Measurements from ENCODE around the gene C19orf73.
A peak's percentile ranks its signal among the peaks of the same experiment; 100 is the strongest.

Gene C19orf73, protein sequence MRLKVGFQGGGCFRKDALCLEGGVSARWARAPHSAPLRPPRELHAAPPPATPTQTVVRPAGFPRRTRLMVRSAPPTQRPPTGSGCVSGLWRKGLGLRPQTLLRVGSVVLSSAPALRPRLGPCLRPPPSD

DNA sequence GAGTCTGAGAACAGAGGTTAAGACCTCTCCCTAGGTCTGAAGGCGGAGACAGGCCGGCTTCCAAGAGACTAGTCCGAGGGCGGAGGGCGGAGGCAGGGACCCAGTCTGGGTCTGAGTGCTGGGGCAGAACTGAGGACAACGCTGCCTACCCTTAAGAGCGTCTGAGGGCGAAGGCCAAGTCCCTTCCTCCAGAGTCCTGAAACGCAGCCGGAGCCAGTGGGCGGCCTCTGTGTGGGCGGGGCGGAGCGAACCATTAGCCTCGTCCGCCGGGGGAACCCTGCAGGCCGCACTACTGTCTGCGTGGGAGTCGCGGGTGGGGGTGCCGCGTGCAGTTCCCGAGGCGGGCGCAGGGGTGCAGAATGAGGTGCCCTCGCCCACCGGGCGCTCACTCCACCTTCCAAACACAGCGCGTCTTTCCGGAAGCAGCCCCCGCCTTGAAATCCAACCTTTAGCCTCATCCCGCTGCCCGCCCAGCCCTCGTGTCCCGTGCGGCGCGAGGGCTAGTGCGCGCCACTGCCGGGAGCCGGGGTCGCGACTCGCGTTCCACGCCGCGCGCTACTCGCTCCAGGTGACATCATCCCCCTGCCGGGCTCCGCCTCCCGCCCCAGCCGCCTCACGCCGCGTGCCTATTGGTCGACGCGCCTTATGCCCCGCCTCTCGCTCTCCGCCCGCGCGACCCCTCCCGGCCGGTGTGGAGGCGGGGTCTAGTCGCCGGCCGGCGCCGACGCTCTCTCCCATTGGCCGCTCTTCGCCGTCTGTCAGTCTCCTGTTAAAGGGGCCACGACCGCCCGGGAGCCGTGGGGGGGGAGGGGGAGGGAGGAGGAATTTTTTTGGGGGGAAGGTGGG, at the start of gene C19orf73:
Gene C19orf73, minus strand, starts transcription at position 579 of the 846 bp plus-strand sequence. Its CDS starts 121 bp downstream, at position 458.
- peak; percentile 87 to 88 for DNase-seq

DNA sequence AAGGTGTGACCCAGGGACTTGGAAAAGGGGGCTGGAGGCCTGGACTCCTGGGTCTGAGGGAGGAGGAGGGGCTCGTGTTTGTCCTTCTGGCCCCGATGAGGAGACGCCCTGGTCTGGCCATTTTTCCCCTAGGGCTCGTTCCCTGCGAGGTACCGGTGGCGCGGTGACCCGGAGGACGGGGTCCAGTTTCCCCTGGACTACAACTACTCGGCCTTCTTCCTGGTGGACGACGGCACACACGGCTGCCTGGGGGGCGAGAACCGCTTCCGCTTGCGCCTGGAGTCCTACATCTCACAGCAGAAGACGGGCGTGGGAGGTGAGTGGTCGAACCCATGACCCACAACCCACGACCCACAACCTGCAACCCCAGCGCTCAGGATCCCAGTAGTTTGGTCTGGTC, 49.5 kb upstream of the C19orf73 start:
- DNase-seq = no peak

DNA sequence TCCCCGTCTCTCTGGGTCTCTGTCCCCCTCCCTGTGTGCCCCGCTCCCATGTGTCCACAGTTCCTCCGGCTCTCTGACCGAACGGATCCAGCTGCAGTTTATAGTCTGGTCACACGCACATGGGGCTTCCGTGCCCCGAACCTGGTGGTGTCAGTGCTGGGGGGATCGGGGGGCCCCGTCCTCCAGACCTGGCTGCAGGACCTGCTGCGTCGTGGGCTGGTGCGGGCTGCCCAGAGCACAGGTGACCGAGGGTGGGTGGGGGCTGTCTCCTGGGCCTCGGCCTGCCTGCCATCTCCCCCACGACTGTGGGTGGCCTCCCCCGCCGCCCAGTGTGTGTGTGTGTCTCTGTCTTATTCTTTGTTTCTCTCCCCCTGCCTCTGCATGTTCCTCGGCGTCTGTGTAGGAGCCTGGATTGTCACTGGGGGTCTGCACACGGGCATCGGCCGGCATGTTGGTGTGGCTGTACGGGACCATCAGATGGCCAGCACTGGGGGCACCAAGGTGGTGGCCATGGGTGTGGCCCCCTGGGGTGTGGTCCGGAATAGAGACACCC, 49.0 kb upstream of the C19orf73 start:
- DNase-seq = no peak

DNA sequence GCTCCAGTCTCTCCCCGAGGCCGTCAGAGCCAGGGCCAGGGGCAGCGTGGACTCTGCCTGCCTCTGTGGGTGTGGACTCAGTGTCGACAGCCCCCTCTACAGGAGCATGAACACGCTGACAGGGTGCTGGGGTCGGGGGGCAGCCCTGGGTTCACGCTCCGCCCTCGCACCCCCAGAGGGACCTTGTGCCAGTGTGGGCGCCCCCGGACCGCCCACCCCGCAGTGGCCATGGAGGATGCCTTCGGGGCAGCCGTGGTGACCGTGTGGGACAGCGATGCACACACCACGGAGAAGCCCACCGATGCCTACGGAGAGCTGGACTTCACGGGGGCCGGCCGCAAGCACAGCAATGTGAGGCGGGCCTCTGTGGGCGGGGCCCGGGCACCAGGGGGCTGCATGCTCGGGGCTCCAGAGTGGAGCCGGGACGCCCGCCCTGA, 46.9 kb upstream of the C19orf73 start:
- DNase-seq = no peak

DNA sequence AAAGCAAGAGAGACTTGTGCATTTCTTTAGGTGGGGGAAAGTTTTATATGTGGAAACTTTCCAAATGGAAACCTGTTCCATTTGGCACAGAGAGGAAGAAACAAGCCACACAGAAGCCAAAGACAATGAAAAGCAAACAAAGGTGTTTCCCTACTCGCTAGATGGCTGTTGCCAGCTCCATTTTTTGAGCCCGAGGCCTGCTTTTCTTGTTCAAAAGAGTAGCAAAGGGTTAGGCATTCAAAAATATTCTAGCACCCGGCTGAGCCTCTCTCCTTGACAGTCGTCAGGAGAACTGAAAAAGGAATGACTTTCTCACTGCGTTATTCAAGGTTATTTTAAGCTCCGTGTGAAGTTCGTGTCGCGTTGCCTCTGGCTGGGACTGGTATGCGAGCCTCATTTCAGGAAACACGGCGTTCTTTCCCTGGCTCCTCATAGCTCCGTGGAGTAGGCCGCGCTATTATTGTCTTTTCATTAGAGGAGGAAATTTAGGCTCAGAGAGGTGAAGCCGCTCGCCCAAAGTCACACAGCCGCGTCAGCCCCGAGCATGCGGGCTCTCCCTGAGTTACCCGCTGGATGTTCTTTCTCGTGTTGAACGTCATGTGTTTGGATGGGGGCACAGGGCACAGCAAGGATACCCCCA, 46.3 kb upstream of the C19orf73 start:
- no peak for DNase-seq

DNA sequence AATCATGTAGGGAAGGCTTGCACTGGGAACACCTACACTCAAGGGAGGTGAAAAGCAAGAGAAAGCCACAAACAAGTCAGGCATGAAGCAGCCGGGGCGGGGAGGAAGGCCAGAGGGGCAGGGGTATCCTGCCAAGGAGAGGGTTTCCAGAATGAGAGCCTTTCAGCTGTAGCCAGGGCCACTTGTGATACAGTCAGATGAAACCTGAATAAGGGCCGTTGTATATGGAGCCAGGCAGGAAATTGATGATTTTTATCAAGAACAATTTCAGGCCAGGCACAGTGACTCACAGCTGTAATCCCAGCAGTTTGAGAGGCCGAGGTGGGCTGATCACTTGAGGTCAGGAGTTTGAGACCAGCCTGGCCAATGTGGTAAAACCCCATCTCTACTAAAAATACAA, 43.0 kb upstream of the C19orf73 start:
- no peak for DNase-seq

DNA sequence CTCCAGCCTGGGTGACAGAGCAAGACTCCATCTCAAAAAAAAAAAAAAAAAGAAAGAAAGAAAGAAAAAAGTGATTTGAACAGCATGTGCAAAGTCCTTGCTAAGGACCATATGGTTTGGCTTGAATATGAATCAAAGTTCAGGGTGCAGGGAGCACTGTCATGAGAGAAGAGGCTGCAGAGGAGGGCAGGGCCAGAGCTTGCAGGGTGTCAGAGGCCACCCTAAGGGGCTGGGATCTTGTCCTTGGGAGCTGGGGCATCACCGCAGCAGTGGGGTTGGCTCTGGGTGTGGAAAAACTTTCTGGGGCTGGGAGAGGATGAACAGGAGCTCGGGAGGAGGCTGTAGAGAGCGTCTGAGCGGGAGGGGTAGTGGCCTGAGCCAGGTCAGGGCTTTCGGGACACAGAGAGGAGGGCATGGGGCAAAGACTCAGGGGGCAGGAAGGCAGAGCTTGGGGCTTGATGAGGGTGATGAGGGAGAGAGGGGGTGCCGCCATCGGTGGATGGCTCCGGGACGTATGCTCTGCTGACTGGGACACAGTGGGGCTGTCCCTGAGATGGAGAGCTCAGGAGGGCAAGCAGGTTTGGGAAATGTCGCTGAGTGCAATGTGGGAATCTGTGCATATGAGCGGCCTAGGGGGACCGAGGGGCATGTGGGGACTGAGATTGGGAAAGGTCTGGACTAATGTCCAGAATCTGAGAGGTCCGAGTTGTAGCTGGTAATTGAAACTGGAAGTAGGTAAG, 41.7 kb upstream of the C19orf73 start:
- no peak for DNase-seq

DNA sequence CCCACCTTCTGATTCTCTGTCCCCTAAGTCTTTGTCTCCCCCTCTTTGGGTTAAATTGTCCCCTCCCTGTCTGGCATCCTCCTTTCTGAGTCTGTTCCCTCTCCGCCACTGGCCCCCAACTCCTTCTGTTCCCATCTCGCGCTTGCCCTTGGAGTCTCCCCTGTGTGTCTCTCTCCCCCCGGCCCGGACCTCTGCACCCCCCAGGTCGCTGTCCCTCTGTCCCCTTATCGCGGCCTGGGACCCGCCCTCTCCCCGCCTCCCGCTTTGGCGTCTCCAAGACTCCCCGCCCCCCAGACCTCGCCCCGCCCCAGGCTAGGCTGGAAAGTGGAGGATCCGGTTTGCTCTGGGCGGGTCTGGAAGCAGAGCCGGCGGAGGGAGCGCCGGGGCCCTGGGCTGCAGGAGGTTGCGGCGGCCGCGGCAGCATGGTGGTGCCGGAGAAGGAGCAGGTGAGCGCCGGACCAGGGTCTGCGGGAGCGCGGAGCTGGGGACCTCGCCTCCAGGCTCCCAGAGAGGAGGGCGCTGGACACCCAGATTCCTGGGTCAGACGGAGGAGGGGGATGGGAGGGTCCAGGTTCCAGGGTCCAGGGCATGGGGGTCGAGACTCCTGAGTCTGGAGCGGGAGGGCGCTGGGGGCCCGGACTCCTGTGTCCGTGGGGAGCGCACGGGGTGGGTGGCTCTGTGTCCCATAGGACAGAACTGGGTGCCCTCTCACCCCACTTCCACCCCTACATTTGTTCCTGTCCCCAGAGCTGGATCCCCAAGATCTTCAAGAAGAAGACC, 38.7 kb upstream of the C19orf73 start, which contains the start of gene TRPM4:
Gene TRPM4, plus strand, starts transcription at position 348 of the 780 bp plus-strand sequence. Its CDS starts 75 bp downstream, at position 423.
- DNase-seq = peak in 1 of 2 donors; percentile 14

DNA sequence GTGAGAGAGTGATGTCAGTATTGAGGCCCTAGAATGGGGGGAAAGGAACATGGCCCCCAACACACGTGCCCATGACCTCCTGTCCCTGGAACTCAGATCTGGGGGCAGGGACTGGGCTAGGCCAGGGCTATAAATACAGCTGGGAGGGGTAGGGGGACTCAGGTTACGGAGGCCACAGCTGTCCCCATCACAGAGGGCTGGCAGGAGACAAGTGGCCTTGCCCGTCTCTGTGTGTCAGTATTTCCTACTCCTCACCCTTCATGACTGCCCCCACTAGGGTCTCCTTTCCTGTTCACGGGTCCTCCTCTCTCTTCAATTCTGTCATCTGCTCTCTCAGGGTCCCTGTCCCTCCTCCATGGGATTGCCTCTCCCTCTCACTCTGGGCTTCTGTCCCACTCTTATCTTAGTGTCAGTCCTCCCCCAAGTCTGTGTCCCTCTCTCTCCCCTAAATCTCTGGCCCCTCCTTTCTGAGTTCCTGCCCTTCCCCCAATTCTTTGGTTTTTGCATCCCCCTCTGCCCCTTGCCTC, 36.9 kb upstream of the C19orf73 start:
- no peak for DNase-seq

DNA sequence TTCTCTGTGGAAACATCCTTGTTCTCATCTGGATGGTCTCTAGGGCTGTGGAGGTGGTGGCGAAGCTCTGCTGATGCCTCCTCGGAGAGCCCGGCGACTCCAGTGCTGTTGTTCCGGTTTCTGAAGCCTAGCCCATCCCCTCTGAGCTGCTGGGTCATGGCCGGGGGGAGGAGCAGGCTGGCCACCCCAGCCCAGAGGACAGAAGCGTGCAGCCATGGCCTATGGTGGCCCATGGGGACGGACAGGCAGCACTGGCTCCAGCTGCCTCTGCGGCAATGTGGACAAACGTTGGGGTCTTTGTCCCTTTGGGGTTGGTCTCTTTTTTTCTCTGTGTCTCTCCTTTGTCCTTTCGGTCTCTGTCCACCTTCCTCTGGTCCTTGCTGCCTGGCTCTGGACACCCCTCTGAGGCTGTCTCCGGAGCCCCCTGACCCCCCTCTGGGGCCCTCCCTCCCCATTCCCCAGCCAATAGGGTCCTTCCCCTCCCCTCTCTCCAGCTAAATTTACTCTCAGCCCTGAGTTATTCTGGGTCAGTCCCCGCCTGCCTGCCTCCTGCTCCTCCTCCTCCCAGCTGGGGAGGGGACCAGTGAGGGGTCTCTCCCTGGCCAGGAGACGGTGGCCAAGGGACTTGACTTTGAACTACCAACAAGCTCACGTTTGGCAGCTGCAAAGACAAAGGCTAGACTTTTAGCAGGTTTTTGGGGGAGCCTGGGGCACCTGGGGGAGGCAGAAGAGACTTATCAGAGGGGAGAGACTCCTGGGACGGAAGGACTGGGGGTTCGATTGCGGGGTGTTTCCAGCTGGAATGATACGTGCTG, 36.3 kb upstream of the C19orf73 start, which contains the start of gene HRC:
Gene HRC, minus strand, starts transcription at position 392 of the 815 bp plus-strand sequence. Its CDS starts 159 bp downstream, at position 233.
- DNase-seq = no peak

DNA sequence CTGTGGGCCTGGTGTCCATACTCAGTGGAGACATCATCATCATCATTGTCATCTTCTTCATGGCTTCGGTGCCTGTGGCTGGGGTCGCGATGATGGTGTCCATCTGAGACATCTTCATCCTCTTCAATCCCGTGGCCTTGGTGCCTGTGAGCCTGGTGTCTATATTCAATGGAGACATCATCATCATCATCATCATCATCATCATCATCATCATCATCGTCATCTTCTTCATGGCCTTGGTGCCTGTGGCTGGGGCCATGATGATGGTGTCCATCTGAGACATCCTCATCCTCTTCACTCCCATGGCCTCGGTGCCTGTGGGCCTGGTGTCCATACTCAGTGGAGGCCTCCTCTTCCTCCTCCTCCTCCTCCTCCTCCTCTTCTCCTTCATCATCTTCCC, 35.3 kb upstream of the C19orf73 start:
- DNase-seq = no peak

DNA sequence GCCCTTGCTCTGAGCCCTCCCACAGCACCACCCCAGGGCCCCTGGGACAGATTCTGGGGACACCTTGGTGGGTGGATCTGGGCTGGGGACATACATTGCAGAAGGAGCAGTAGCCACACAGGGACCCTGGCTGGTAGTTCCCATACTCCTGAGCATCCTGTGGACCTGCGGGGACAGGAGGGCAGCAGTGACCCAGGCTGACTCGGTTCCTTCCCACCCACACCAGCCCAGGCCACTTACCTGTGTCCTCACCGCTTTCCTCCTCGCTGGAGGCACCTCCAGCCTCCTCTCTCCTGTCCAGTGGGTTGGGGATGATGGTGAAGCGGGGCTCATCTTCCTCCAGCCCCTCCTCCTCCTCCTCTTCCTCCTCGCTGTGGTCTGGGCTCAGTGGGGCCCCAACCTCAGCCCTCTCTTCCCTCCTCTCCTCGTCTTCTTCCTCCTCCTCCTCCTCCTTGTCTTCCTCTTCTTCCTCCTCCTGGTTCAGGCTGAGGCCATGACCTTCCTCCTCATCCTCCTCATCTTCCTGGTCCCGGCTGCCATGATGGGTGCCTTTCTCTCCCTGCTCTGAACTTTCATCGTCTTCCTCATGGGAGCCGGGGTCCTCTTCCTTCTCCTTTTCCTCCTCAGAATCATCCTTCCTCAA, 34.3 kb upstream of the C19orf73 start:
- no peak for DNase-seq

DNA sequence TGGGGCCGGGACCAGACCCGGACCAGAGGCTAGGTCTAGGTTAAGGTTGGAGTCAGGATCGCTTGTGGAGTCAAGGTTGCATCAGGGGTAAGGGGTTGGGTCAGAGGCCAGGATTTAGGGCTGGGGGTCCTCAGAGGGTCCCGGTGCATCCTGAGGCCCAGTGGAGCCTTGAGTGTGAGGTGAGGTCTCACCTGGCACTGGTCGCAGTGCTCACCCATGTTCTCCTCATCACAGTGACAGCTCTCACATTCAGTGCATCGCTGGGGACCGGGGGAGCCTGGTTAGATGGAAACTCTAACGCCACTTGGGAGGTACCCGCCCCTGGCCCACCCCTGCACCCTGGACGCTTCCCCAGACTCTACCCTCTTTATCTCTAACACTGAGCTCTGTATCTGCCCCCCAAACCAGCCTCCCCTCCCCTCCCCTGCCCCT, 33.2 kb upstream of the C19orf73 start:
- no peak for DNase-seq

DNA sequence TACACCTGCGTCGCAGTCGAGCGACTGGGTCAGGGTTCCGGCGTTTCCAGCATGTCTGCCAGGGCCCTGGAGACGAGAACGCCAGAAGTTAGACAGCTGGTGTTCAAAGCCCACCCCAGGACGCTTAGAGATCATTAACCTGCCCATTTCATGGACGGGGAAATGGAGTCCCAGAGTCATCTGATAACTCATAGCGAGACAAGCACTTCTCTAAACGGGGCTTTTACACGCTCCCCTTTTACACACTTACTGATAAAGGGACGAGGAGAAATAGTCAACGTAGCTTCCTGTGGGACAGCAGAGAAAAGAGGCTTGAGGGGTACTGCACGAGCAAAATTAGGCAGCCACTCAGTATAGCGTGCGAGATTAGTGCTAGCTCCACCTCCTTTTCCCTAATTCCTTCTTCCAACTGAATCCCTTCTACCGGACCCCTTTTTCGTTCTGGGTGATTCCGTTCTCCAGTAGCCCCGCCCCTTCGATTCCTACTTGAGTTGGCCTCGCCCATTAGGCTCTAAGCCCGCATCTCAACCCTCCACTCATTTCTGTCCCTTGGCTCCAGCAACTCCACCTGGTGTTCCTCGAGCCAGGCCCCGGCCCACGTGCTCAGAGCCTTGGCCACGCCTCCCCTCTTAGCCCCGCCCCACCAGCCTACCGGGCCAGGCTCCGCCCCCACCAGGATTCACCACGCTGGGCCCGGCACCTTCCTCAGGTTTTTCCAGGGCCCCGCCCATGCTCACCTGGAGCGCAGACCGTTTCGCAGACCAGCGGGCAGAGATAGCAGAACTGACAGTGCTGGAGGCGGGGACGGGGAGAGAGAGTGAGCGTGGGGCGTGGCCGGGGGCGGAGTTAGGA, 32.5 kb upstream of the C19orf73 start:
- no peak for DNase-seq

DNA sequence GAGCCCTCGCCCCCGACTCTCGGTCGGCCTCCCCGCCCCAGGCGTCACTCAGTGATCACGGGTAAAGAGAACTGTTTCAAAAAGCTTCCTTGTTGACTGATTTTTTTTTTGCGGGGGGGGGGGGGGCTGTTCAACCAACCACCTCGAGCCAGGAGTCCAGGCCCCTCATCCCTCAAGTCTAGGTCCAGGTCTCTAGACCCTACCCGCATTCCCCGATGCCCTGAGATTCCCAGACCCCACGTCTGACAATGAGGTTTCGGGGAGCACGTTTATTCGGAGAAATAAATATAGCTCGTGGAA, 32.0 kb upstream of the C19orf73 start:
- DNase-seq = no peak

DNA sequence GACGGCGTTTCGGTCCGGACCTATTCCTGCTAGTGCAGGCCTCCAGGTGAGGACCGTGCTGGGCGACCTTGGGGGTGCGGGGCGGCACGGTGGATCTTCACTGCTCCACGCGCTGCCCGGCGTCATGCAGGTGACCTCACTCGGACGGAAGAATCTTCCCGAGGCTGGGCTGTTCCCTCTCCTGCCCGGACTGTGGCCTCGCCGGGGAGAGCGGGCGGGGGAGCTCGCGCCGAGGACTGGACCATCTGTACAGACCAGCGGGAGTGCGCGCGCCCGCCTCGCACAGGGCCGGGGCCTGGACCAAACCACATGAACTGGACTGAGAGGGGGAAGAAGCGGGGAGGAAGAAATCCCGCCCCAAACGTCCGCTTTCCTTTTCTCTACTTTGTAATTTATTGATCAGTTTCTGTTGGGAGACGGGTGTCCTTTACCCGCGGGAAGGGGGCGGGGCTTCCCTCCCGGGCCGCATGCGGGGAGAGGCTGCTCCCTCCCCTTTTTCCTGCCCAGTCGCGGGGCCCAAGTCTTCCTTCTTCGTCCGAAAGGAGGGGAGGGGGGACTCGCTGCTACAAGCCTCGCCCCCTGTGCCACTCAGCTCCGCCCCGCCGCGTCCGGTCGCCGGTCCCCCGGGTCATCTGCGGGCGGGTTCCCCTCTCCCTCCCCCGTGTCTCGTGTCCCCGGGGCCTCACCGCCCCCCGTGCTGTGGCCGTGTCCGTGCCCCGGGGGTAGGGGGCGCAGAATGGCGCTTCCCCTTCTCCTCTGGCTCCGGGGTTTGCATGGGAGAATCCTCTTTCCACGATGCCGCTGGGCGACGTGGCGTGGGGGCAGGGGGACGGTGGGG, 31.4 kb upstream of the C19orf73 start:
- peak in 1 of 2 donors; percentile 37 for DNase-seq

DNA sequence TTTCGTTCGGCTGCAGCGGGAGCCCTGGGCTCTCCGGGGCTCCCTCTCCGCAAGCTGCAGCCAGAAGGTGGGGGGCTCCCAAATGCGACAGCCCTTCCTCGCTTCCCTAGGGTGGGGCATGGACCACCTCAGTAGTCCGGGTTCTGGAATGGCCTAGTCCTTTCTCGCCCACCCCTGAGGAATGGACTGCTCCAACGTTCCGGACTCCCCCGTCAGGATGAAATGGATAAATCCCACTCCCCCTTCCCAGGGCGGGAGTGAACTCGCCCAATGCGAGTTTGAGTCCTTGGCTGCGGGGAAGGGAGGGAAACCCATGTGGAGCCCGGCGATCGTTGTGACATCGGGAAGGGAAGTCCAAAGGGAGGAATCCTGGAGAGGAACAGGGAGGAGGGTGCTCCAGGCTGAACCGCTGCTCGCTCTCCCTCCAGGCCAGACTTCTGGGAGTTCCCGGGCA, 30.7 kb upstream of the C19orf73 start:
- no peak for DNase-seq
